HG02884 (cell line): ENCODE measurements around the gene PRKCH.
A peak's percentile ranks its signal among the peaks of the same experiment; 100 is the strongest.
"Not testable (repeated sequence)": the region's sequence is repeated elsewhere in the genome, so short reads cannot be mapped to it uniquely, and the experiment has no call there.

ENCODE experiments used
- ATAC-seq: cut with Tn5 transposase; IDR thresholded peaks from one replicate; pipeline ENCODE4 v1.9.1; 2021; ENCODE audit warnings: mild to moderate bottlenecking, moderate library complexity; ENCODE audit not compliant: unreplicated experiment

Gene PRKCH

DNA sequence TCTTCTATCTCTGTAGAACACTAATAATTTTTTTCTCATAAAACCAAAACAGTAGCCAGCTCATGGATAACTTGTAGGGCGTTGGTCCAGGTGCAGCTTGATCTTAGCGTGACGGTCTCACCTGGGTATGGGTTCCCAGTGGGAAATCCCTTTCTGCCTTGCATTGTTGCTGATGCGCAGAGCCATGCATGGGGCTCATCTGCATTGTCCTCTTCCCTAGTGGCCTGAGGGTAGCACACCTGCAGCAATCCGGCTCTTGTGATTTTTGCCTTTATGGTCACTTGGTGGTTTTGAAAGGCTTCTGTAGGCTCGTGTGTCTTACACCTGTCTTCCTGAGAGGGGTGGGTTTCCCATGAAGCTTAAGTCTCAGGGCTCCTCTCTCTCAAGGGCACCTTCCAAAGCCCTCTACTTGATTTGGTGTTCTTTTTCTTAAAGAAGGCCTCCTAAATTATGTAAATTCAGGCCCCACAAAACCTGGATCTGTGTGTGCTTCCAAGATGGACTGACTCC lies 130.6 kb downstream of the PRKCH start:
- no peak for ATAC-seq

DNA sequence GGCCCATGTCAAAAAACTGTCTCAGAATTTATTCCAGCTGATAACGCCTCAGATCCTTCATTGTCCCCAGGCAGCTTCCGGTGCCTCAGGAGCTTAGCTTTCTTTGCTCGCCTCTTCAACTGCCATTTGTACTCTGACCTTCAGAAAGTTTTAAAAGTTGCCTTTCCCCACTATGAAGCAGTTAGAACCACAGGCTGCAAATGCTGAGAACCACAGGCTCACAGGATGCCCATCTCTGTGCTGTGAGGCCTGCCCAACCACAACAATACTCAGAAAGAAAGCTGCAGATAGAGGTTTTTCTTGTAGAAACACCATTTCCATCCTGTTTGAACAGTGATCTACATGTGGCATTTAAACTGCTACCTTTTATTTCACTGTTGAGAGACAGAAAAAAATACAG lies 131.1 kb downstream of the PRKCH start:
- peak; percentile 64 for ATAC-seq

DNA sequence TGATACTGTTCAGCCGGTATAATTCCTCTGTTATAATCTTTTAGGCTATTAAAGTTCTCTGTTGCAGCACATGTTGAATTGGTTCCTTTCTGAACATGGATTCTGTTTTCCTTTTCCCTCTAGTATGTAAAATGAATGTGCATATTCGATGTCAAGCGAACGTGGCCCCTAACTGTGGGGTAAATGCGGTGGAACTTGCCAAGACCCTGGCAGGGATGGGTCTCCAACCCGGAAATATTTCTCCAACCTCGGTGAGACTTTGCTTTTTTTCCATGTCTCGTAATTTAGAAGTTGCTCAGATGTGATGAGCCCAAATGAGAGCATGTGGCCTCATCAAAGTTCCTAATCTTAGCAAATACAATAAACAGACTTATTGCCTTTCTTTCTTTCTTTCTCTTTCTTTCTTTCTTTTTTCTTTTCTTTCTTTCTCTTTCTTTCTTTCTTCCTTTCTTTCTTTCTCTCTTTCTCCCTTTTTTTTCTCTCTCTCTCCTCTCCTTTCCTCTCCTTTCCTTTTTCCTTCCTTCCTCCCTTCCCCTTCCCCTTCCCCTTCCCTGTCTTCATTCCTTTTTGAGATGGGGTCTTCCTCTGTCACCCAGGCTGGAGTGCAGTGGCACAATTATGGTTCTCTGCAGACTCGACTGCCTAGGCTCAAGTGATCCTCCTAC lies 131.9 kb downstream of the PRKCH start:
- ATAC-seq: no peak

DNA sequence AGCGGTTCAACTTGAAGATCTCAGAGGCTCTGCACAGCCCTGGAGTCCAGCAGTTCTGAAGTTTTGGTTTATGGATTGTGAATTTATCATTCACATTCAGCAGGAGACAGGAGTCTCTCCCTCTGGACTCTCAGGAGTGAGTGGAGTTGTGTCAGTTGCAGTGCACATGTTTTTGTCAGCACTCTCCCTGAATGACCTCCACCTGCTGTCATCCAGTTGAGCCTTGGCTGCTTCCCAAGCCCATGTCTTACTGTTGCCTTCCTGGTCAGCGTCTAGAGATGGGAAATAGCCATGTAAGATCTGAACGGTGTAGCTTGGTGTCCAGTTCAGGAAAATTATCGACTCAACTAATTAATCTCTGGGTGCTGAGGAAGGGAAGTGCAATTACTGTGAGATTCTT lies 133.2 kb downstream of the PRKCH start:
- ATAC-seq: no peak

DNA sequence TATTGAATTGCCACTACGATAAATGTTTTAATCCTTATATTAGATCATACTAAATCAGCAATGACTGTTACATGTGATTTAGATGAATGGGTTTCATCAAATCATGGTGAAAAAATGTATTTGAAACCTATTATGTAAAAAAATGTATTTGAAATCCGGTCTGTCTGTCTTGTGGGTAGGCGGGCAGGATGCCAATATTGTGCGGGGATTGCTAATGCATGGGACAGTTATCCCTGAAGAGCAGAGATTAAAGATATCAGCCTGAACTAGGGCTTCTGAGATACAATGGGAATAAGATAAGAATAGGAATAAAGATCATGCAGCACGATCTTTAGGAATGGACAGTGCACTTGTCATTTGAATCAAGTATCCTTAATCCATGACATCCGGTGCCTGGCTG lies 134.0 kb downstream of the PRKCH start:
- no peak for ATAC-seq

DNA sequence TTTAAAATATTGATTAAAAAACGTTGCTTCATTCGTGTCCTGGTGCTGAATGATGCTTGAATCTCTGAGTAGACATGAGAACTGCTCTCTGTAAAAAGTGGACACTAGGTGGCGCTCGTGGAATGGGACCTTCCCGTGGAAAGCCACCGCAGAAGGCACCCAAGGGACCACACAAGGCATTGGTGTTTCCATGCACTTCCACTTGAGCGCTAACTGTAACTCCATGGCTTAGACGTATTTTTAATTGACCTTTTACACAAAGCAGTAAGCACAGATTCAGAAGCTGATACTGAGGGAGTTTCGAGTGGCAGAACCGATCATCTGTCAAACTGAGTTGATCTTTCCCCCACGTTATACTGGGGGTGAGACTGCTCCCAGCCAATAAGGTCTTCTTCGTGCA lies 135.3 kb downstream of the PRKCH start:
- no peak for ATAC-seq

DNA sequence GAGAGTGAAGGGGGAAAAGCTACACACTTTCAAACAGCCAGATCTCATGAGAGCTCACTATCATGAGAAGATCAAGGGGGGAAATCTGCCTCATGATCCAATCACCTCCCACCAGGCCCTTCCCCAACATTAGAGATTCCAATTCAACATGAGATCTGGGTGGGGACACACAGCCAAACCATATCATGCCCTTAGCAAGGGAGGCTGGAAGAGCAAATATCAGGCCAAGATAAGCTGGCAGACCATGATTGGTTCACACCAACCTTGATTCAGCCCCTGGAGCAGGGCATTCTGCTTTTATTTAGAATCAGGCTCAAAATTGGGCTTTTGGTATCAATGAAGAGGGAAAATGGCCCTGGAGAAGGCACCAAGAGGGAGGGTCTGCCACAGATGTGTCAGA lies 137.4 kb downstream of the PRKCH start:
- no peak for ATAC-seq

DNA sequence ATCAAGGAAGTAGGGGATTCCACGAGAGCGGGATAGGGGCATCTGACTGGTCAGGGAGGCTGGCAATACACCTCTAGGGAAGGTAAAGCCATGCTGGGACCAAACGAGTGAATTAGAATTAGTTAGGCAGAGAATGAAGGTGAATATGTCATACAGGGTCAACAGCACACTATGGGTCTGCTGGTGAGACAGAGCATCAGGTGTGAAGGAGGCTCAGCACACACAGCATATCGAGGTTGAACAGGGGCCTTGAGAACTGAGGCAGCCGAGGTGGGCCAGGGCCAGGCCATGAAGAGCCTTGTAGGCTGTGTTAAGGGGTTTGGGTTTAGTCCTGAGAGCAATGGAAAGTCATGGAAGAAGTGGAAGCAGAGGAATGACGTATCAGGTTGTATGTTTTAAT lies 137.8 kb downstream of the PRKCH start:
- no peak for ATAC-seq

DNA sequence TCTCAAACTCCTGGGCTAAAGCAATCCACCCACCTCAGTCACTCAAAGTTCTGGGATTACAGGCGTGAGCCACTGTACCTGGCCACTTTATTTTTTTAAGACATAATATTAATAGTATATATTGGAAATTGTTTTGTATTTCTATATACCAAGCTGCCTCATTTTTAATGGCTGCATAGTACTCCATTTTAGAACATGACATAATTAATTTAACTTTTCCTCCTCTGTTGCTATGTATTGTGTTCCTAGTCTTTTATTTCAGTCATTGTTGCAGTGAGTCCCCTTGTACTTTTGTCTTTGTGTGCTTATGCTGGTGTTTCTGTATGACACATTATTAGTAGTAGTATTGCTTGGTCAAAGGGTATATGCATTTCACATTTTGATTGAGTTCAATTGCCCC lies 138.7 kb downstream of the PRKCH start:
- ATAC-seq: no peak

DNA sequence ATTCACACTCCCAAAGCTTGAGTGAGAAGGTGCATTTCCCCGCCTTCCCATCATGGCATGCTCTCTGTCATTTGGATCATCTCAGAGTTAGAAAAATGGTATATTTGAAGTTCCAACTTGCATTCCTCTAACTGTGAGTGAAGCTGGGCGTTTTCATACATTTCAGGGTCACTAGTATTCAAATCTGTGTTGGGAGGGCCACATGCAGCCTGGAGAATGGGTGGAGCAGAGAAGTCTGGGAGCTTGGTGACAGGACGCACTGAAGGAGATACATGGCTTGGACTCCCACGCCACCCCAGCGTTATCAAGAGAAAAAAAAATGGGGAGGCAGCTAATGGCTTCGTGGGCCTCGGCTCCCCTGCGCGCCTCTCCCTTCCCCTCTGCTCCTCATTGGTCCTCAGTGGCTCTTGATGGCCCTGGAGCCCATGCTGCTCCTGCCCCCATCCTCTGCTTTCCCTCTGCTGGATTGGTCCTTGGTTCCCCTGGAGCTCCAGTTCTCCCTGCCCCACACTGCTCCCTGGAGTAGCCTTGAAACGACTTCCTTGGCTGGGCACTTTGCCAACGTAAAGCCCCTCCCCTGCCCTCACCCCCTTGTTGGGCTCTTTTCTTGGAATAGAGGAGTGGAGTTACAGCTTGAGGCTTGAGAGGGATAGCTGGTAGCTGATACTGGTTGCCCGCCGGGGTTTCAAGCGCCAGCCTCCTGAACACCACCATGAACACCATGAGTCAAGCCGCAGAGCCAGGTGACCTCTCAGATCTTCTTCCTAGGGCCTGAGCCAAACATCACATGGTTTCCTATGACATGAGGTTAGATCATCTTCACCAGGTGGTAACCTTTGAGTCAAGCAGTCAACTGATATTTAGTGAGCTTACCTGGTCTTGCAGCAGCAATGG lies 139.6 kb downstream of the PRKCH start:
- ATAC-seq: no peak

DNA sequence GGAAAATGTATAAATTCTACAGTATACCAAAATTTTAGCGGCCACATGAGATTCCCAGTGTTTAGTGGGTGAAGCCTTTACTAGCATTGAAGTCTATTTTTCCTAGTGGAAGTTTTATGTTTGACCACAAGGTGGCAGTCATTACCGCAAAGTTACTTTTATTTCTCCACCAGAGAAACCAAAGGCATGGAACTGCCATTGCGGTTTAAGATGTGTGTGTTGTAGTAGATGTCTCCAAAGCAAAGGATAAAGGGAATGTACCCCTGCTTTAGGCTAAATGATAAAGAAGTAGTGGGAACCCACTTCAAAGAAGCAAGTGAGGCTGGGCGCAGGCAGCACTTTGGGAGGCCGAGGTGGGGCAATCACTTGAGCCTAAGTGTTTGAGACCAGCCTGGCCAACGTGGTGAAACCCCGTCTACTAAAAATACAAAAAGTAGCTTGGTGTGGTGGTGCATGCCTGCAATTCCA lies 140.5 kb downstream of the PRKCH start:
- ATAC-seq: no peak

DNA sequence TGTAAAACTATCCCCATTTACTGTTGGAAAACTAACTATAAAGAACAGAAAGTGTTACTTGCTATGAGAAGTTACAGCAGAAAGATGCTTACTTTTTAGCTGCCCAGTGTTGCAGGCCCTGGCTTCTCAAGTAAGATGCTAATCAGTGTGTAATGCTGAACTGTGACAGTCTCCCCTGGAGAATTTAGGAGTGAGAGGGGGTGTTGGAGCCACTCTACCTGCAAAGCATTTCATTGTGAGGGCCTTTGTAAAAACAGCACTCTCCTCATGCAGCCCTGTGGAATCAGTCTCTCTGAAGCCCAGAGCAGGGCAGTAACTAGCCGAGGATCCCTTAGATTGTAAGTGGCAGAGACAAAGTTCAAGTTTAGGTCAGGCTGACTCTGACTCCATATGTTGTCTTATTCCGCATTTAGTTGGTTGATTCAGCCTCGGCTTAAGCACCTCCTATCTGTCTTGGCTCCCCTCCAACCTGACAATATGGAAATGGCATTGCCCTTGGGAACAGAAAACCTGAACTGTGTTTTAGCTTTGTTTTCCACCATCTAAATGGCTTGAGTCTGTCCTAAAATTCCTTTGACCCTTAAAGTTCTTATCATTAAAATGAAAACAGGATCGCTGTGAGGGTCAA lies 141.3 kb downstream of the PRKCH start:
- ATAC-seq: no peak

DNA sequence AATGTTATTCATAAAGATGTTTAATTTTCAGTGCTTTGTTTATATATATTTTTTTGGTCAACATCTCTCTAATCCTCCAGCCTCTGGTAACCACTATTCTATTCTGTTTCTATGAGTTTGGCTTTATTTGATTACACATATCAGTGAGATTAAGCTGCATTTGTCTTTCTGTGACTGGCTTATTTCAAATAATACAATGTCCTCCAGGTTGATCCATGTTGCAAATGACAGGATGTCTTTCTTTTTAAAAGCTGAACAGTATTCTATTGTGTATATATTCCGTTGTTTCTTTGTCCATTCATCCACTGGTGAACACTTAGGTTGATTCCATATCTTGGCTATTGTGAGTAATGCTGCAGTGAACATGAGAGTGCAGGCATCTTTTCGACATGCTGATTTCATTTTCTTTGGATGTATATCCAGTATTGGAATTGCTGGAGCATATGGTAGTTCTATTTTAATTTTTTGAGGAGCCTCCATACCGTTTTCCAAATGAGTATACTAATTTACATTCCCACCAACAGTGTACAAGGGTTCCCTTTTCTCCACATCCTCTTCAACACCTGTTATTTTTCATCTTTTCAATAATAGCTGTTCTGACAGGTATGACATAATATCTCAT lies 142.4 kb downstream of the PRKCH start:
- no peak for ATAC-seq

DNA sequence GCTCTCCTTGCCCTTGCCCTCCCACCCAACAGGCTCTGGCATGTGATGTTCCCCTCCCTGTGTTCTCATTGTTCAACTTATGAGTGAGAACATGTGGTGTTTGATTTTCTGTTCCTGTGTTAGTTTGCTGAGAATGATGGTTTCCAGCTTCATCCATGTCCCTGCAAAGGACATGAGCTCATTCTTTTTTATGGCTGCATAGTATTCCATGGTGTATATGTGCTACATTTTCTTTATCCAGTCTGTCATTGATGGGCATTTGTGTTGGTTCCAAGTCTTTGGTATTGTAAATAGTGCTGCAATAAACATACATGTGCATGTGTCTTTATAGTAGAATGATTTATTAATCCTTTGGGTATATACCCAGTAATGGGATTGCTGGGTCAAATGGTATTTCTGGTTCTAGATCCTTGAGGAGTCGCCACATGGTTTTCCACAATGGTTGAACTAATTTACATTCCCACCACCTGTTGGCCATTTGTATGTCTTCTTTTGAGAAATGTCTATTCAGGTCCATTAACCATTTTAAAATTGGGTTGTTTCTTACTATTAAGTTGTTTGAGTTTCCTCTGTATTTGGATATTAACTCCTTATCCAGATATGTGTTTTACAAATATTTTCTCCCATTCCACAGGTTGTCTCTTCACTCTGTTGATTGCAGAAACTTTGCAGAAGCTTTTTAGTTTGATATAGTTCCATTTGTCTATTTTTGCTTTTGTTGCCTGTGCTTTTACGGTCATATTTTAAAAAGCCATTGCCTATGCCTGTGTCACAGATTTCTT lies 143.4 kb downstream of the PRKCH start:
- ATAC-seq: not testable (repeated sequence)

DNA sequence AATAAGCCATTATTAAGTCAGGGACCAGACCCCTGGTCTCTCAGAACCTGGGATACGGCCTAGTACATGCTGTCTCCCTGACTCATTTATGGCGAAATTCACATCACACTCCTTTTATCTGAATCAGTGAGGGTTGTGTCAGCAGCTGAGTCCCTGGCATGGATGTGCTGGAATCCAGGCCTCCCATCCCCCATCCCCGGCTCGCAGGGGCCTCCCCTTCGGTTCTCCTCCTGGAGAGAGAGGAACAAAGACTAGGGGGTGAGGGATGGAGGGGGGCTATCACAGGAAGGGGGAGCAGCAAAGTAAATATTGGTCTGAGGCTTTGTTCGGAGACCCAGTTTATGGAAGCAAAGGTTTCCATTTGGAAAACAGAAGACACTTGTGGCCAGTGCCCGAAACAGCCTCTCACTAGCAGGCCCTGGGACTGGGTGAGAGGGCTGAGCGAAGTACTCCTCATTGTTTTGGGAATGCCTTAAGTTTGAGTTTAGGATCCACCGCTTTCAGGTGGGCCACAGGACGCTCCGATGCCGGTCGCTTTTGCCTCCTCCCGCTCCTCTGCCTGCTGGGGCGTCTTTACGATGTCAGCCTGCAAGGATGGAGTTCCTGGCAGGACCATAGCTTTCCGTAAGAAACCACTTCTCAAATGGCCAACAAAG lies 145.0 kb downstream of the PRKCH start:
- ATAC-seq: no peak

DNA sequence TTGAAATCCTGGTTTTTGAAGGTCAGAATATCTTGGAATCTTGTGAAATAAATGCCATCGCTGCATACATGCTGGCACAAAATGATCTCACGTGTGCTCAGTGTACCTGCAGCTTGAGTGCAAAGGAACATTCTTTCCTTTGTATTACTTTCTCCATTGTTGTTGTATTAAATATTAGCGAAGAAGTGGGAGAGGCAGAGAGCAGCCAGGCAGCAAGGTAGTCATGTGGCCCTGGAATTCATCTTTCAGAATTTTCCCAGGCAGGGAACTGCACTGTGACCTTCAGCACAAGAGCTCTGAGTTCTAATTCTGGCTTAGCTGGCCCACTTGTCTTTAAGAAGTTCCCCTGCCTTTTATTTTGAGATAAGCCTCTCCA lies 145.5 kb downstream of the PRKCH start:
- no peak for ATAC-seq

DNA sequence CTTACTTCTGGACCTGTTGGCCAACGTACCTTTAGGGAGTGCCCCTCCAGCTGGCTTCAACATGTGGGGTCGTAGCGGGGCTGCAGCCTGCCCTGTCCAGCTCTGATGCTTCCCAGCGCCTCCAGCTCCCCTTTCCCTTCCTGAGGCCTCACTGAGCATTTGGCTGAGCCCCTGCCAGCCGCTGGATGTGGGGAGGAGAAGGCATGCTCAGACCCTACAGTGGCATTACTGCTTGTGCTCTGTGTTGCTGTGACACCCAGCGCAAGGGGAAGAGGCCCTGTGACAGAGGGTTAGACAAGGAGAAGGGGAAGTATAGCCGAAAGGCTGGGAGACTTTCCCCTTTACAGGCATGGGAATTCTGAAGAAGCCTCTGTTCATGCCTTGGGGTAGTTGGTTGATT lies 145.9 kb downstream of the PRKCH start:
- ATAC-seq: no peak

DNA sequence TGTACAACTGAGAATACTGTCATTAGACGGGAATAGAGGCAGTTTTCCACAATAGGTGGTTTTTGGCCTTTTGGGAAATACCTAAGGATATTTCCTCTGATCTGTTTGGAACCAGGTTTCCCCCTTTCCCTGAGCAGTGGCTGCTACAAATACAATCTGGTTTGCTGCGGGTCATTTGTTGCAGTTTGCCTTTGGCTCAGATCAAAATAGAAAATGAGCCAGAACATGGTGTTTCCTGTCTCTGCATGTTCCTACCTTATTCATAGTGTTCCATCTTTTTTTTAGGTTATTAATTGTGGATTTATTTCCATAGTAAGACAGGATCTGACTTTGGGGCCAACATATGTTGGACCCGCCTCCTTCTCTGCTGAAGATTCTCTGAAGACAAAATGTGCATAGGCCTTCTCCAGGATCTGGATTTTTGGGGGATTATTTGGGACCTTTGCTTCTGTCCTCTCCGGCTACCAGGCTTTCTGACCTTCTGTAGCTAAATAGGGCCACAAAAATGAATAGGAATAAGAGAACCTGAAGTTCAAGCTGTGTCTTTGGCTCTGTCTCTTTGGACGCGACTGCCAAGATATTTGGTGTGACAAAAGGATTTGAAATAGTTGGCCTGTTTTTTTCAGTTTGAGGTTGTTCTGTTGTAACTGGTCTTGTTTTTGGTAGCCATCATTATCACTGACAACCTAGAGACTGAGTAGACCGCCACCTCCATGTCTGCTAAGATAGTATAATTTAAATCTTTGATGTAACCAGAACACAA lies 146.9 kb downstream of the PRKCH start:
- ATAC-seq: no peak

DNA sequence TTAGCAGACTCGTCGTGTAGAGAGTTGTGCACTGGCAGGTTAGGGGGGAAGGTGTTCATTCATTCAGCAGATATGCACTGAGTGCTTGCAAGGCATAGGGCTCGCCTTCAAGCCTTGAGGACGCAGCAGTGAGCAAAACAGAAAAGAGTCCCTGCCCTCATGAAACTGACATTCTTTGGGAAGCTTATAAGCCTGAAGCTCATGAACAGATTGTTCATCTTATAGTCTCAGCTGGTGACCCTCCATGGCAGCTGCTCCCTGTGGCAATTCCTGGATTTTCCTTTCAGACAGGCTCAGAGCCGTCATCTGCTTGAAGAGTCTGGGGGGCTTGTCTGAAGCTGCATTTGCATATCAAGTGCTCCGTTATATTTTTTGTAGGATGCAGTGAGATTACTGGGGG lies 148.4 kb downstream of the PRKCH start:
- no peak for ATAC-seq
